Measurements from ENCODE around the gene MTUS2.

The MTUS2 gene

DNA sequence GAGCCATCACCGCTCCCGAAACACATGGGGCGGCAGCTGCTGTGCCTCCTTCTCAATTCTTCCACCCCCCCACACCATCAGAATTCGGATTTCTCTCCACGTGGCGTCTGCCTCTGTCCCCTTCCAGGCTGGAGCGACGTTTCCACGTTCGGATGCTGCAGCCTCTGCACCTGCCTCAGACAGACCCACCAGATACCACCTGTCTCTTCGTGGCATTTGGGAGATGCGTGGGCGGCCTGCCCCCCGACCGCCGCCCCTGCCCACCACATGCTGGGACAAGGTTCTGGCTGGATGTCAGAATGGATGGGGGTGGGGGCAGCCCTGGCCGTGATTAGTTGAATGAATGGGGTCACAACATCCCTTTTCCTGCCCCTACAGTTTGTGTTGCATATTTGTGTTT, 685.4 kb downstream of the MTUS2 start:
- Histone ChIP-seq H3K27me3 (peaks cover 40% of the 10 kb centered on the region), H3K36me3 (no peaks in the 10 kb centered on the region), H3K4me1 (ENCODE audit: control insufficient read depth in 1 of 2, insufficient read depth in 1 of 2, low read depth in 1 of 2, low read length in 1 of 2) (no peaks in the 10 kb centered on the region), H3K4me3 (ENCODE audit: low read depth in 1 of 2, low read length in 1 of 2) (no peak overlapping the region), H3K27ac (no peak overlapping the region), H3K9me3 (no peaks in the 10 kb centered on the region)
- TF ChIP-seq, protein P1, sequence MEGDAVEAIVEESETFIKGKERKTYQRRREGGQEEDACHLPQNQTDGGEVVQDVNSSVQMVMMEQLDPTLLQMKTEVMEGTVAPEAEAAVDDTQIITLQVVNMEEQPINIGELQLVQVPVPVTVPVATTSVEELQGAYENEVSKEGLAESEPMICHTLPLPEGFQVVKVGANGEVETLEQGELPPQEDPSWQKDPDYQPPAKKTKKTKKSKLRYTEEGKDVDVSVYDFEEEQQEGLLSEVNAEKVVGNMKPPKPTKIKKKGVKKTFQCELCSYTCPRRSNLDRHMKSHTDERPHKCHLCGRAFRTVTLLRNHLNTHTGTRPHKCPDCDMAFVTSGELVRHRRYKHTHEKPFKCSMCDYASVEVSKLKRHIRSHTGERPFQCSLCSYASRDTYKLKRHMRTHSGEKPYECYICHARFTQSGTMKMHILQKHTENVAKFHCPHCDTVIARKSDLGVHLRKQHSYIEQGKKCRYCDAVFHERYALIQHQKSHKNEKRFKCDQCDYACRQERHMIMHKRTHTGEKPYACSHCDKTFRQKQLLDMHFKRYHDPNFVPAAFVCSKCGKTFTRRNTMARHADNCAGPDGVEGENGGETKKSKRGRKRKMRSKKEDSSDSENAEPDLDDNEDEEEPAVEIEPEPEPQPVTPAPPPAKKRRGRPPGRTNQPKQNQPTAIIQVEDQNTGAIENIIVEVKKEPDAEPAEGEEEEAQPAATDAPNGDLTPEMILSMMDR (IDR thresholded peaks at IDR 0.05), result no peak

DNA sequence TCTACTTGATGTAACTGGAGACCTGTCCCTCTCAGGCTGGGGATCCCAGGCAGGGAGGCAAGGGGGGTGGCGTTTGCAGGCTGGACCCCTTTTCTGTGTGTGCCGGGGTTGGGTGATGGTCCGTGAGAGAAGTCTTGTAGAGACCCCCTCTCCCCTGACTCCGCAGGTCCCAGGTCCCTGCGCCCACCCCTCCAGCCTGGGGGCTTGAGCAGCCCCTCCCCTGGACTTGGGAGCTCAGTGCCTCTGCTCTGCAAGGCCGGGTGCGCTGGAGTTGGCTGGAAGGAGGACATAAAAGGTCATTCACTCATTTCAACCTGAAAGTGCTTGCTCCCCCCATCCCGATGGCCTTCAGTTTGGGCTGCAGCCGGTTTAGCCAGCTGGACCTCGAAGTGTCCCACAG, 685.8 kb downstream of the MTUS2 start:
- Histone ChIP-seq H3K27ac (no peak overlapping the region), H3K27me3 (peaks cover 40% of the 10 kb centered on the region), H3K9me3 (no peaks in the 10 kb centered on the region), H3K4me3 (ENCODE audit: low read depth in 1 of 2, low read length in 1 of 2) (no peak overlapping the region), H3K4me1 (ENCODE audit: control insufficient read depth in 1 of 2, insufficient read depth in 1 of 2, low read depth in 1 of 2, low read length in 1 of 2) (no peaks in the 10 kb centered on the region), H3K36me3 (no peaks in the 10 kb centered on the region)
- TF ChIP-seq, protein P1 (IDR thresholded peaks at IDR 0.05), result no peak

DNA sequence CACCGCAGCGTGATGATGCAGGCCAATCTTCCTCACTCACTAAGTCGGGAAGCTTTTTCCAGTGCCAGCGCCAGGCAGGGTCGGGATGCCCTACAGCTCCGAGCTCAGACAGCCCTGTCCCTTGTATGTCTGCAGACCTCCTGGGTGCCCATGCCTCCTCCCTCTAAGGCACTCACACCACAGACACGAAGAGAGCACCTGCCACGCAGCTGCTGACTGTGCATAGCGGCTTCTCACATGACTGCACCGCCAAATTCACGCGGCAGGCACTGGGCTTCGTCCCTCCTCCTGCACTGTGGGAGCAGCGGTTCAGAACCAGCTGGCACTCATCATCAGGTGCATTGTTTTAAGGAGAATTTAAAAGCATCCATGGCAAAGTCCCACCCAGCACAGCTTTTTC, 687.2 kb downstream of the MTUS2 start:
- Histone ChIP-seq H3K9me3 (no peaks in the 10 kb centered on the region), H3K27me3 (peaks cover 38% of the 10 kb centered on the region), H3K27ac (no peak overlapping the region), H3K36me3 (no peaks in the 10 kb centered on the region), H3K4me3 (ENCODE audit: low read depth in 1 of 2, low read length in 1 of 2) (no peak overlapping the region), H3K4me1 (ENCODE audit: control insufficient read depth in 1 of 2, insufficient read depth in 1 of 2, low read depth in 1 of 2, low read length in 1 of 2) (no peaks in the 10 kb centered on the region)
- TF ChIP-seq, protein P1 (IDR thresholded peaks at IDR 0.05), result no peak

DNA sequence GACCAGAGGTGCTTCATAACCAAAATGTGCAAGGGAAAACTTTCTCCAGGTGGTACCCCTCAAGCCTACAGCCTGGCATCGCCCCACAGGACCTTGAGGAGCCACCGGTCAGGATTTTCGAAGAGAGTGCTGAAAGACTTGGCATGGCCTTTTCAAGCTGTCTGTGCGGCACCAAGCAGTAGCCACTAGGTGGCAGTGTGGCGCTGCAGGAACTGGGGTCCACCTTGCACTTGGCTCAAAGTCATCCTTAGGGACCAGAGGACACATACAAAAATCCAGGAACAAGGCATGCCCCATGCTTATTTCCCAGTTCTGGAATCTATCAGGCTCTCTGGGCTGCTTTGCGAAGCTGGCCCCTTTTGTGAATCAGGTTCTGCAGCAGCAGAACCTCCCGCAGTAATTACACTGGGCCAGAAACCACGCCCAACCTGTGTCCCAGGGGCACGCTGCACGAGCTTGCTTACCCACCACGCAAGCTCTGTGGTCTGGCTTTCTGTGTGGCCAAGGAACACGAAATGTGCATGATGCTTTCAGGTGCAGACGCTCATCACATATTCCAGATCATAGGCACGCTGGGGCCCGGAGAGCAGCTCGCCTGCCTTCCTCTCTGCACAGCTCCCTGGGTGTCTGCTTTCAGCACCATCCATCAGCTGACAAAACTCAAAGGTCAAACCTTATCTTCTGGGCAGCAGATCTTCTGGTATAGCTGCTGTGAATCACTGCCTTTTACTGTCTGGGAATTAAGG, 688.2 kb downstream of the MTUS2 start:
- H3K4me1 ChIP-seq (ENCODE audit: control insufficient read depth in 1 of 2, insufficient read depth in 1 of 2, low read depth in 1 of 2, low read length in 1 of 2), result no peaks in the 10 kb centered on the region

DNA sequence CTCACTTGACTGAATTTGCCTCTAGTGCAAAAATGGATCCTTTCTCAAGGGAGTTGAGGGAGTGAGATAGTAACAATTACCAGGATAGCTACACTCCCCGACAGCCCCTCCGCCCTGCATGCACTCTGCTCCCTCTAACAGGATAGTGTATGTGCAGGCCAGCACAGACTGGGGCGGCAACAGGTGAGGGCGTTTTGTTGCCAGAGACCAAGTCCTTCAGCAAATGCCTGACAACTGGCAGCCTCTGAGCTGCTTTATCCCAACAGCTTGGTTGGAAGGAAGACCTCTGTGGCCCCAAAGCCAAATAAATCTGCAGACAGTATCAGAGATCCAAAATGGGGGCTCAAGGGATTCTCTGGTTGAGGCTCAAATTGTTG, 688.7 kb downstream of the MTUS2 start:
- no peaks in the 10 kb centered on the region for H3K9me3 ChIP-seq
- H3K27me3 ChIP-seq, result peaks cover 23% of the 10 kb centered on the region
- H3K4me1 ChIP-seq (ENCODE audit: control insufficient read depth in 1 of 2, insufficient read depth in 1 of 2, low read depth in 1 of 2, low read length in 1 of 2), result no peaks in the 10 kb centered on the region
- no peak overlapping the region for H3K27ac ChIP-seq
- H3K36me3 ChIP-seq, result peaks cover 10% of the 10 kb centered on the region
- H3K4me3 ChIP-seq (ENCODE audit: low read depth in 1 of 2, low read length in 1 of 2), result no peak overlapping the region
- TF ChIP-seq, protein P1 (IDR thresholded peaks at IDR 0.05), result no peak

More for the DNA sequence above, 688.2 kb downstream of the MTUS2 start:
- H3K36me3 ChIP-seq, result peaks cover 5% of the 10 kb centered on the region
- TF ChIP-seq, protein P1 (IDR thresholded peaks at IDR 0.05), result peak; percentile 76
- no peak overlapping the region for H3K4me3 ChIP-seq (ENCODE audit: low read depth in 1 of 2, low read length in 1 of 2)
- no peaks in the 10 kb centered on the region for H3K9me3 ChIP-seq
- H3K27ac ChIP-seq, result no peak overlapping the region
- H3K27me3 ChIP-seq, result peaks cover 29% of the 10 kb centered on the region
